ENCODE data around the gene MAFF. TPM values are rescaled to one million over a fixed set of nuclear protein-coding genes. Genes with fewer than 3 reads are reported as not detected.
A peak's percentile ranks its signal among the peaks of the same experiment; 100 is the strongest.

MAFF gene
- total and polyA plus RNA-seq, 2 donors from 2014 or later: 2.2 to 23.4 TPM

GRCh38 chr22:38213319-38213989, 11.7 kb downstream of the MAFF start:
- Histone ChIP-seq H3K9me3 (ENCODE audit: control insufficient read depth in 2 of 3, insufficient read depth in 1 of 3, low read length in 3 of 3) (no peaks in the 10 kb centered on the region), H3K27ac (ENCODE audit: low read depth in 2 of 2, low read length in 2 of 2) (no peak overlapping the region), H3K27me3 (ENCODE audit: control insufficient read depth, insufficient read depth, low read length) (no peaks in the 10 kb centered on the region), H3K4me3 (ENCODE audit: low read length in 3 of 3) (no peak overlapping the region), H3K4me1 (ENCODE audit: control insufficient read depth in 2 of 3, insufficient read depth in 2 of 3, low read depth in 1 of 3, low read length in 3 of 3) (peaks cover 0 to 12% (median 7%) of the 10 kb centered on the region in 3 donors), H3K36me3 (ENCODE audit: control insufficient read depth in 2 of 3, insufficient read depth in 3 of 3, low read length in 3 of 3) (no peaks in the 10 kb centered on the region), H3K9ac (ENCODE audit: low read length in 3 of 3) (no peak overlapping the region)
- DNase-seq (no peak), FAIRE-seq (no peak)
- intact Hi-C loops (cut with DNase I): no loop called here
- no peak for TF ChIP-seq CTCF (IDR thresholded peaks at IDR 0.05; ENCODE audit: borderline replicate concordance, extremely low read depth, insufficient read depth)

- H3K27ac ChIP-seq (ENCODE audit: low read depth in 2 of 2, low read length in 2 of 2): no peak overlapping the region
Measured at GRCh38 chr22:38213990-38214301, 12.2 kb downstream of the MAFF start.

GRCh38 chr22:38214302-38215056, 12.7 kb downstream of the MAFF start:
- peak; percentile 11 for TF ChIP-seq CTCF (IDR thresholded peaks at IDR 0.05; ENCODE audit: borderline replicate concordance, extremely low read depth, insufficient read depth)
- Histone ChIP-seq H3K9me3 (ENCODE audit: control insufficient read depth in 2 of 3, insufficient read depth in 1 of 3, low read length in 3 of 3) (no peaks in the 10 kb centered on the region), H3K4me3 (ENCODE audit: low read length in 3 of 3) (peak overlapping the region in 2 of 3 donors; percentile 11 to 25), H3K9ac (ENCODE audit: low read length in 3 of 3) (peak overlapping the region in 1 of 3 donors; percentile 19), H3K36me3 (ENCODE audit: control insufficient read depth in 2 of 3, insufficient read depth in 3 of 3, low read length in 3 of 3) (no peaks in the 10 kb centered on the region), H3K27me3 (ENCODE audit: control insufficient read depth, insufficient read depth, low read length) (no peaks in the 10 kb centered on the region), H3K27ac (ENCODE audit: low read depth in 2 of 2, low read length in 2 of 2) (no peak overlapping the region), H3K4me1 (ENCODE audit: control insufficient read depth in 2 of 3, insufficient read depth in 2 of 3, low read depth in 1 of 3, low read length in 3 of 3) (peaks cover 0 to 18% (median 15%) of the 10 kb centered on the region in 3 donors)
- no peak for FAIRE-seq
- intact Hi-C loops (cut with DNase I): no loop called here
- DNase-seq: peak; percentile 79 to 91 (median 87)

More at GRCh38 chr22:38213990-38214301, 12.2 kb downstream of the MAFF start:
- no peaks in the 10 kb centered on the region for H3K27me3 ChIP-seq (ENCODE audit: control insufficient read depth, insufficient read depth, low read length)
- H3K9ac ChIP-seq (ENCODE audit: low read length in 3 of 3): peak overlapping the region in 1 of 3 donors; percentile 19
- intact Hi-C loops (cut with DNase I): no loop called here
- H3K4me3 ChIP-seq (ENCODE audit: low read length in 3 of 3): peak overlapping the region in 1 of 3 donors; percentile 25
- H3K9me3 ChIP-seq (ENCODE audit: control insufficient read depth in 2 of 3, insufficient read depth in 1 of 3, low read length in 3 of 3): no peaks in the 10 kb centered on the region
- no peak for TF ChIP-seq CTCF (IDR thresholded peaks at IDR 0.05; ENCODE audit: borderline replicate concordance, extremely low read depth, insufficient read depth)
- DNase-seq (no peak), FAIRE-seq (no peak)
- H3K36me3 ChIP-seq (ENCODE audit: control insufficient read depth in 2 of 3, insufficient read depth in 3 of 3, low read length in 3 of 3): no peaks in the 10 kb centered on the region
- H3K4me1 ChIP-seq (ENCODE audit: control insufficient read depth in 2 of 3, insufficient read depth in 2 of 3, low read depth in 1 of 3, low read length in 3 of 3): peaks cover 0 to 17% (median 11%) of the 10 kb centered on the region in 3 donors

Data from kidney (tissue), 14 donors.